HepG2 (cell line): ENCODE measurements around the gene ESR2. TPM values are rescaled to one million over a fixed set of nuclear protein-coding genes. Genes with fewer than 3 reads are reported as not detected.
A peak's percentile ranks its signal among the peaks of the same experiment; 100 is the strongest.

Experiments
- ATF1 ChIP-seq: IDR thresholded peaks from 2 replicates; pipeline ENCODE4 v1.6.1; 2016; ENCODE audit warnings: mild to moderate bottlenecking, control low read depth
- NCOA2 ChIP-seq: sonication (generic); formaldehyde crosslinking; IDR thresholded peaks from 2 replicates; pipeline ENCODE4 v1.8.0; 2022; ENCODE audit warnings: inconsistent platforms
- RAD21 ChIP-seq: fragments of 450-650 bp; formaldehyde crosslinking; IDR thresholded peaks from 2 replicates; pipeline ENCODE4 v1.5.0; 2020; ENCODE audit warnings: mild to moderate bottlenecking
- polyA plus RNA-seq, 8 experiments: library from polyadenylated mRNA; depleted of rRNA in 3 of 8; stranded (reverse) in 7 of 8; unstranded in 1 of 8; fragments of >200 nt; fragmentation: Illumina TruSeq in 4 of 8; extraction: Trizol in 4 of 8; gene quantifications; 2 replicates each; pipeline versions ENCODE4 v1.2.1 to v1.2.3, GENCODE V29; 2011 to 2016; ENCODE audit warnings: low read depth in 4 of 8, missing spikeins in 1 of 8, mixed read lengths in 1 of 8; ENCODE audit not compliant: insufficient read depth in 1 of 8
- total RNA-seq, 5 experiments: library from RNA; depleted of rRNA; stranded (reverse); fragments of >200 nt; fragmentation: Illumina TruSeq; extraction: Trizol; gene quantifications; 2 replicates each; pipeline ENCODE4 v1.2.3, GENCODE V29; 2016; ENCODE audit warnings: low read depth in 1 of 5
- TF ChIP-seq, protein P1 (sequence below): sonication (generic); formaldehyde crosslinking; IDR thresholded peaks from 2 replicates; pipeline ENCODE4 v1.5.0; 2020; ENCODE audit warnings: mild to moderate bottlenecking, missing genetic modification reagents
- TF ChIP-seq, protein P2 (sequence below): sonication (generic); formaldehyde crosslinking; IDR thresholded peaks from 2 replicates; pipeline ENCODE4 v1.5.0; 2020; ENCODE audit warnings: mild to moderate bottlenecking, missing genetic modification reagents, moderate library complexity
- TF ChIP-seq, protein P3 (sequence below): sonication (generic); formaldehyde crosslinking; IDR thresholded peaks from 2 replicates; pipeline ENCODE4 v1.4.0; 2020; ENCODE audit warnings: missing genetic modification reagents
- TF ChIP-seq, protein P4 (sequence below), 2 experiments: sonication (generic) in 1 of 2; formaldehyde crosslinking in 1 of 2; IDR thresholded peaks; 2 replicates each; pipeline versions ENCODE4 v1.5.1 to v1.6.1; 2011 to 2020; ENCODE audit warnings: borderline replicate concordance in 1 of 2, low read depth in 1 of 2, low read length in 1 of 2, mild to moderate bottlenecking in 1 of 2, missing genetic modification reagents in 1 of 2, moderate library complexity in 1 of 2
- TF ChIP-seq, protein P5 (sequence below): sonication (generic); formaldehyde crosslinking; IDR thresholded peaks from 2 replicates; pipeline ENCODE4 v1.5.0; 2020; ENCODE audit warnings: missing genetic modification reagents
- TF ChIP-seq, protein P6 (sequence below): sonication (generic); formaldehyde crosslinking; IDR thresholded peaks from 2 replicates; pipeline ENCODE4 v1.5.0; 2020; ENCODE audit warnings: mild to moderate bottlenecking, missing genetic modification reagents

ESR2 gene
- total and polyA plus RNA-seq, 2 of the 13 experiments (the other 11 are each of a cell fraction or from before 2014, with no cell fraction given): 0.01 to 0.04 TPM

DNA sequence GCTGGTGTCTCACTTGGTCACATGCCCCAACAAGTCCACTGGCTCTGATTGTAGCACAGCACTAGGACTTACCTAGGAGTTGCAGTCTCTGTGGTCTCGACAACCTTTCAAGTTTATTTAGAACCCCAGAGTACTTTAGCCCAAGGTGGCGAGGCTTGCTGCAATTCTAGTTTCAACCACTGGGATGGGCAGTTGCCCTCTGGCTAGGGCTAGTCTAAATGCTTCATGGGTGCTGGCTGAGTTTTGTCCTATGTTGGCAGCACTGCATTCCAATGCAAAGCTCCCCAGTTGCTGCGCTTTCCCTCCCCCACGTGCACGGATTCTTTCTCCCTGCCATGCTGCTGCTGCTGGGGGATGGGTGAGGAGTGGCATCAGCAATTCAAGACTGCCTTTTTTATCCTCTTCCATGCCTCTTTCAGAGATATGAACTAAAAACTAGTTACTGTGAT is 233.5 kb downstream of the ESR2 start (continued):
- TF ChIP-seq, protein P1, sequence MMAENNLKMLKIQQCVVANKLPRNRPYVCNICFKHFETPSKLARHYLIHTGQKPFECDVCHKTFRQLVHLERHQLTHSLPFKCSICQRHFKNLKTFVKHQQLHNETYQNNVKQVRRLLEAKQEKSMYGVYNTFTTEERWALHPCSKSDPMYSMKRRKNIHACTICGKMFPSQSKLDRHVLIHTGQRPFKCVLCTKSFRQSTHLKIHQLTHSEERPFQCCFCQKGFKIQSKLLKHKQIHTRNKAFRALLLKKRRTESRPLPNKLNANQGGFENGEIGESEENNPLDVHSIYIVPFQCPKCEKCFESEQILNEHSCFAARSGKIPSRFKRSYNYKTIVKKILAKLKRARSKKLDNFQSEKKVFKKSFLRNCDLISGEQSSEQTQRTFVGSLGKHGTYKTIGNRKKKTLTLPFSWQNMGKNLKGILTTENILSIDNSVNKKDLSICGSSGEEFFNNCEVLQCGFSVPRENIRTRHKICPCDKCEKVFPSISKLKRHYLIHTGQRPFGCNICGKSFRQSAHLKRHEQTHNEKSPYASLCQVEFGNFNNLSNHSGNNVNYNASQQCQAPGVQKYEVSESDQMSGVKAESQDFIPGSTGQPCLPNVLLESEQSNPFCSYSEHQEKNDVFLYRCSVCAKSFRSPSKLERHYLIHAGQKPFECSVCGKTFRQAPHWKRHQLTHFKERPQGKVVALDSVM (CRISPR knock-in tag): no peak
- no peak for TF ChIP-seq ATF1
- TF ChIP-seq, protein P2, sequence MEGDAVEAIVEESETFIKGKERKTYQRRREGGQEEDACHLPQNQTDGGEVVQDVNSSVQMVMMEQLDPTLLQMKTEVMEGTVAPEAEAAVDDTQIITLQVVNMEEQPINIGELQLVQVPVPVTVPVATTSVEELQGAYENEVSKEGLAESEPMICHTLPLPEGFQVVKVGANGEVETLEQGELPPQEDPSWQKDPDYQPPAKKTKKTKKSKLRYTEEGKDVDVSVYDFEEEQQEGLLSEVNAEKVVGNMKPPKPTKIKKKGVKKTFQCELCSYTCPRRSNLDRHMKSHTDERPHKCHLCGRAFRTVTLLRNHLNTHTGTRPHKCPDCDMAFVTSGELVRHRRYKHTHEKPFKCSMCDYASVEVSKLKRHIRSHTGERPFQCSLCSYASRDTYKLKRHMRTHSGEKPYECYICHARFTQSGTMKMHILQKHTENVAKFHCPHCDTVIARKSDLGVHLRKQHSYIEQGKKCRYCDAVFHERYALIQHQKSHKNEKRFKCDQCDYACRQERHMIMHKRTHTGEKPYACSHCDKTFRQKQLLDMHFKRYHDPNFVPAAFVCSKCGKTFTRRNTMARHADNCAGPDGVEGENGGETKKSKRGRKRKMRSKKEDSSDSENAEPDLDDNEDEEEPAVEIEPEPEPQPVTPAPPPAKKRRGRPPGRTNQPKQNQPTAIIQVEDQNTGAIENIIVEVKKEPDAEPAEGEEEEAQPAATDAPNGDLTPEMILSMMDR (CRISPR knock-in tag): 0 out of 2 replicates have a peak, but pooled peaks have one; percentile 19
- TF ChIP-seq, protein P3, sequence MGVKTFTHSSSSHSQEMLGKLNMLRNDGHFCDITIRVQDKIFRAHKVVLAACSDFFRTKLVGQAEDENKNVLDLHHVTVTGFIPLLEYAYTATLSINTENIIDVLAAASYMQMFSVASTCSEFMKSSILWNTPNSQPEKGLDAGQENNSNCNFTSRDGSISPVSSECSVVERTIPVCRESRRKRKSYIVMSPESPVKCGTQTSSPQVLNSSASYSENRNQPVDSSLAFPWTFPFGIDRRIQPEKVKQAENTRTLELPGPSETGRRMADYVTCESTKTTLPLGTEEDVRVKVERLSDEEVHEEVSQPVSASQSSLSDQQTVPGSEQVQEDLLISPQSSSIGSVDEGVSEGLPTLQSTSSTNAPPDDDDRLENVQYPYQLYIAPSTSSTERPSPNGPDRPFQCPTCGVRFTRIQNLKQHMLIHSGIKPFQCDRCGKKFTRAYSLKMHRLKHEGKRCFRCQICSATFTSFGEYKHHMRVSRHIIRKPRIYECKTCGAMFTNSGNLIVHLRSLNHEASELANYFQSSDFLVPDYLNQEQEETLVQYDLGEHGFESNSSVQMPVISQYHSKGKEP (CRISPR knock-in tag): no peak
- TF ChIP-seq, protein P4, sequence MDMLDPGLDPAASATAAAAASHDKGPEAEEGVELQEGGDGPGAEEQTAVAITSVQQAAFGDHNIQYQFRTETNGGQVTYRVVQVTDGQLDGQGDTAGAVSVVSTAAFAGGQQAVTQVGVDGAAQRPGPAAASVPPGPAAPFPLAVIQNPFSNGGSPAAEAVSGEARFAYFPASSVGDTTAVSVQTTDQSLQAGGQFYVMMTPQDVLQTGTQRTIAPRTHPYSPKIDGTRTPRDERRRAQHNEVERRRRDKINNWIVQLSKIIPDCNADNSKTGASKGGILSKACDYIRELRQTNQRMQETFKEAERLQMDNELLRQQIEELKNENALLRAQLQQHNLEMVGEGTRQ (IDR thresholded peaks at IDR 0.05; ENCODE audit: low read depth, low read length): no peak
- TF ChIP-seq, protein P4 (CRISPR knock-in tag; IDR thresholded peaks at IDR 0.05; ENCODE audit: borderline replicate concordance): no peak
- TF ChIP-seq, protein P5, sequence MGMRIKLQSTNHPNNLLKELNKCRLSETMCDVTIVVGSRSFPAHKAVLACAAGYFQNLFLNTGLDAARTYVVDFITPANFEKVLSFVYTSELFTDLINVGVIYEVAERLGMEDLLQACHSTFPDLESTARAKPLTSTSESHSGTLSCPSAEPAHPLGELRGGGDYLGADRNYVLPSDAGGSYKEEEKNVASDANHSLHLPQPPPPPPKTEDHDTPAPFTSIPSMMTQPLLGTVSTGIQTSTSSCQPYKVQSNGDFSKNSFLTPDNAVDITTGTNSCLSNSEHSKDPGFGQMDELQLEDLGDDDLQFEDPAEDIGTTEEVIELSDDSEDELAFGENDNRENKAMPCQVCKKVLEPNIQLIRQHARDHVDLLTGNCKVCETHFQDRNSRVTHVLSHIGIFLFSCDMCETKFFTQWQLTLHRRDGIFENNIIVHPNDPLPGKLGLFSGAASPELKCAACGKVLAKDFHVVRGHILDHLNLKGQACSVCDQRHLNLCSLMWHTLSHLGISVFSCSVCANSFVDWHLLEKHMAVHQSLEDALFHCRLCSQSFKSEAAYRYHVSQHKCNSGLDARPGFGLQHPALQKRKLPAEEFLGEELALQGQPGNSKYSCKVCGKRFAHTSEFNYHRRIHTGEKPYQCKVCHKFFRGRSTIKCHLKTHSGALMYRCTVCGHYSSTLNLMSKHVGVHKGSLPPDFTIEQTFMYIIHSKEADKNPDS (CRISPR knock-in tag): no peak
- TF ChIP-seq, protein P6, sequence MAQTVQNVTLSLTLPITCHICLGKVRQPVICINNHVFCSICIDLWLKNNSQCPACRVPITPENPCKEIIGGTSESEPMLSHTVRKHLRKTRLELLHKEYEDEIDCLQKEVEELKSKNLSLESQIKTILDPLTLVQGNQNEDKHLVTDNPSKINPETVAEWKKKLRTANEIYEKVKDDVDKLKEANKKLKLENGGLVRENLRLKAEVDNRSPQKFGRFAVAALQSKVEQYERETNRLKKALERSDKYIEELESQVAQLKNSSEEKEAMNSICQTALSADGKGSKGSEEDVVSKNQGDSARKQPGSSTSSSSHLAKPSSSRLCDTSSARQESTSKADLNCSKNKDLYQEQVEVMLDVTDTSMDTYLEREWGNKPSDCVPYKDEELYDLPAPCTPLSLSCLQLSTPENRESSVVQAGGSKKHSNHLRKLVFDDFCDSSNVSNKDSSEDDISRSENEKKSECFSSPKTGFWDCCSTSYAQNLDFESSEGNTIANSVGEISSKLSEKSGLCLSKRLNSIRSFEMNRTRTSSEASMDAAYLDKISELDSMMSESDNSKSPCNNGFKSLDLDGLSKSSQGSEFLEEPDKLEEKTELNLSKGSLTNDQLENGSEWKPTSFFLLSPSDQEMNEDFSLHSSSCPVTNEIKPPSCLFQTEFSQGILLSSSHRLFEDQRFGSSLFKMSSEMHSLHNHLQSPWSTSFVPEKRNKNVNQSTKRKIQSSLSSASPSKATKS (CRISPR knock-in tag): no peak
- TF ChIP-seq NCOA2 (CRISPR knock-in tag): no peak
- no peak for TF ChIP-seq RAD21 (CRISPR knock-in tag)
- TF ChIP-seq, all 625 proteins: peak for 3
